RPMI8226 (cell line): ENCODE data around the gene TEX19.

Experiments
- DNase-seq: peaks from one replicate; pipeline ENCODE4 v3.0.0-alpha.2; 2015

Gene TEX19

GRCh38 chr17:82338858-82339633 is 20.0 kb upstream of the TEX19 start:
- DNase-seq: no peak

DNA sequence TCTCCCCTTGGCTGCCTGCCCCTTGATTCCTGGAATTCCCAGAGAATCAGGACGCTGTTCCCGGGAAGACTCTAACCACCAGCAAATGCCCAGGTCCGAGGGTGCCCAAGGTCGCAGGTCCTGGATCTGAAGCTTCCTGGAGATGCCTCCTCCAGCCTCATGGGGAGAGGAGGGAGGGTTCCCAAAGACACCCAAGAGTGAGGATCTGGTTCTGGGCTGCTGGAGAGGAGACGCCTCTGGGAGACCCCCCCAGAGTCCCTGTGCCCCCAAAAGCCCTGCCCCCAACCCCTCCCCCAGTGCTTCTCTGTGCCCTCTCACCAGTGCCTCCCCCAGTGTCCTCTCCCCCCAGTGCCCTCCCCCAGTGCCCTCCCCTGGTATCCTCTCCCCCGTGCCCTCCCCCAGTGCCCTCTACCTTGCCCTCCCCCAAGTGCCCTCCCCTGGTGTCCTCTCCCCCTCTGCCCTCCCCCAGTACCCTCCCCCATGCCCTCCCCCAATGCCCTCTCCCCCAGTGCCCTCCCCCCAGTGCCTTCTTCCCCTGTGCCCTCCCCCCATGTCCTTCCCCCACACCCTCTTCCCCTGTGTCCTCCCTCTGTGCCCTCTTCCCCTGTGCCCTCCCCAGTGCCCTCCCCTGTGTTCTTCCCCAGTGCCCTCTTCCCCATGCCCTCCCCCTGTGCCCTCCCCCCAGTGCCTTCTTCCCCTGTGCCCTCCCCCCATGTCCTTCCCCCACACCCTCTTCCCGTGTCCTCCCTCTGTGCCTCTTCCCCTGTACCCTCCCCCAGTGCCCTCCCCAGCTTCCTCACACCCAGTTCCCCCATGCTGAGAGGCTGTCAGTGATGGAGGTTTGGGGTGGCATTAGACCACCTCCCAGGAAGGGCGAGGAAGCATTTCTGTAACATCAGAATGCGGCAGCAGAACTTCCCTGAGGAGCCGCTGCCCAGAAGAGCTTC is 19.1 kb upstream of the TEX19 start:
- DNase-seq: no peak

- DNase-seq: no peak
These were observed 16.5 kb upstream of the TEX19 start for GRCh38 chr17:82342361-82343079.

- DNase-seq: peak; percentile 61
These were observed 15.5 kb upstream of the TEX19 start for GRCh38 chr17:82343560-82343959.

- peak; percentile 51 for DNase-seq
These were observed 14.7 kb upstream of the TEX19 start for GRCh38 chr17:82344175-82344907.

GRCh38 chr17:82345151-82345976 is 13.7 kb upstream of the TEX19 start:
- no peak for DNase-seq

- DNase-seq: peak; percentile 27
These were observed 12.4 kb upstream of the TEX19 start for GRCh38 chr17:82346342-82347300.

DNA sequence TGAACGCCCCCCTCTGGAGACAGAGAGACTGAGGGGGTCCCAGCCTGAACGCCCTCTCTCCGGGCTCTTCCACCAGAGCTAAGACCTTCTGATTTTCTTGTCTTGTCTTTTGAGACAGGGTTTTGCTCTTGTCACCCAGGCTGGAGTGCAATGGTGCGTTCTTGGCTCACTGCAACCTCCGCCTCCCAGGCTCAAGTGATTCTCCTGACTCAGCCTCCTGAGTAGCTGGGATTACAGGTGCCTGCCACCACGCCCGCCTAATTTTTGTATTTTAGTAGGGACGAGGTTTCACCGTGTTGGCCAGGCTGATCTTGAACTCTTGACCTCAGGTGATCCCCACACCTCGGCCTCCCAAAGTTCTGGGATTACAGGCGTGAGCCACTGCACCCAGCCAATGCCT is 11.1 kb upstream of the TEX19 start:
- peak; percentile 8 for DNase-seq

DNA sequence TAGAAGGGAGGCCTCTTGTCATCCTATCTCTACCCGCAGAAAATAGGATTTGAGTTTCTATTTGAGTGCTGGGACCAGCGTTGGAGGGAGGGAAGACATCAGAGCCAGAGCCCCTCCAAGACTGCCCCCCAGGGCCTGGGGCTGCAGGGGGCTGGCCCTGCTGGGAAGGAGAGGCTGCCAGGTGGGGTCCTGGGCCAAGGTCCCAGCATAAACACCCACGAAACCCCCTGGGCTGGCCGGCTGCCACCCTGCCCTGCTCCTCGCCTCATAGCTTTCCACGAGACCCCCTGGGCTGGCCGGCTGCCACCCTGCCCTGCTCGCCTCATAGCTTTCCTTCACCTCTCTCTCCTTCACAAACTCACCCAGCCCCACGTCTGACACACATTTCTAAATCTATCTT is 10.6 kb upstream of the TEX19 start:
- no peak for DNase-seq

GRCh38 chr17:82348866-82349265 is 10.2 kb upstream of the TEX19 start:
- no peak for DNase-seq

DNA sequence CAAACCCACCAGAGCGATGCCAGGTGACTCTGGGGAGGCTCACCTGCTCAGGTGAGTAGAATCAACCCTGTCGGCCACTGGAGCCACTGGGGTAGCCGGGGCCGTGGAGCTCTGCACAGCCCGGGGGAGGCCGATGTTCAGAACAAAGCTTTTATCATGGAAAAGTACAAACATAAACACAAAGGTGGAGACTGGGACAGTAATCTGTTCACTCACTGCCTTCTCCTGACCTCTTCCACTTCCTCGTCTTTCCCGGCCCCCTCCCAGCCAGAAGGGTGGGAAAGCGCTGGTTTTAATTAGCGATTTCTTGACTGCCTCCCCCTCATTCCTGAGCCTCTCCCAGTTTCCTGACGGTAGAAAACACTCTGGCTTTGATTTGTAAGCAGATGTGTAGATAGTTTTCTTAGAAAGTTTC is 9.8 kb upstream of the TEX19 start:
- no peak for DNase-seq

DNA sequence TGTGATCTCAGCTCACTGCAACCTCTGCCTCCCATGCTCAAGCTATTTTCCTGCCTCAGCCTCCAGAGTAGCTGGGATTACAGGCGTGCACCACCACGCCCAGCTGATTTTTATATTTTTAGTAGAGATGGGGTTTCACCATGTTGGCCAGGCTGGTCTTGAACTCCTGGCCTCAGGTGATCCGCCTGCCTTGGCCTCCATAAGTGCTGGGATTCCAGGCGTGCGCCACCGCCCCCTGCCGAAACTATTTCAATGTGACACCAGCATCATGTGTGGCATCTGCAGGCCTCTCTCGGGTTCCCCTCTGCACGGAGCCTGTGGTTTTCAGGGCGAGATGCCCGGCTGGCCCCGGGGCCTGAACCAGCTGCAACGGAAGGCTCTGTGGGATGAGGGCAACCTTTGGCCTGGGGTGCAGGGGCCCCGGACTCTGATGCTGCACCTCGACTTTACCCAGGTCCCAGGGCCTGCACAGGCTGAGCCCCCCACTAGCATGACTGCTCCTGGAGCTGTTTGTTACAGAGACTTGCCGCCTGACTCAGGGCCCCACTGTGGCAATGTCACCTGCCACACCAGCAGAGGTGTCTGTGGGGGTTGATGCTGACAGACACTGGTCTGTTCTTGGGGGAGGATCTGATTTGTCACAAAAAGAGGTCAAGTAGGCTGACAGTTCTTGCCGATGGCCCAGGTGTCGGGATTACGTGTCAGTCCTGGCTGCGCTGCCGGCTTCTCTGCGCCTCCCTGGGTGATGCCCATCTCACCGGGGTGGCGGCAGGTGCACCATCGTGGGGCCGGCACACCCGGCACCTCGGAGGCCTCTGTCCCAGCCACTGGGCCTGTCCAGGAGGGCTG is 8.6 kb upstream of the TEX19 start:
- peak; percentile 96 for DNase-seq

- peak; percentile 98 for DNase-seq
These were observed 7.8 kb upstream of the TEX19 start for GRCh38 chr17:82351254-82351712.

- DNase-seq: peak; percentile 94
These were observed 7.1 kb upstream of the TEX19 start for GRCh38 chr17:82351713-82352488.

- peak; percentile 85 for DNase-seq
These were observed 5.6 kb upstream of the TEX19 start for GRCh38 chr17:82353484-82353883.

- no peak for DNase-seq
These were observed 4.2 kb upstream of the TEX19 start for GRCh38 chr17:82354804-82355308.

DNA sequence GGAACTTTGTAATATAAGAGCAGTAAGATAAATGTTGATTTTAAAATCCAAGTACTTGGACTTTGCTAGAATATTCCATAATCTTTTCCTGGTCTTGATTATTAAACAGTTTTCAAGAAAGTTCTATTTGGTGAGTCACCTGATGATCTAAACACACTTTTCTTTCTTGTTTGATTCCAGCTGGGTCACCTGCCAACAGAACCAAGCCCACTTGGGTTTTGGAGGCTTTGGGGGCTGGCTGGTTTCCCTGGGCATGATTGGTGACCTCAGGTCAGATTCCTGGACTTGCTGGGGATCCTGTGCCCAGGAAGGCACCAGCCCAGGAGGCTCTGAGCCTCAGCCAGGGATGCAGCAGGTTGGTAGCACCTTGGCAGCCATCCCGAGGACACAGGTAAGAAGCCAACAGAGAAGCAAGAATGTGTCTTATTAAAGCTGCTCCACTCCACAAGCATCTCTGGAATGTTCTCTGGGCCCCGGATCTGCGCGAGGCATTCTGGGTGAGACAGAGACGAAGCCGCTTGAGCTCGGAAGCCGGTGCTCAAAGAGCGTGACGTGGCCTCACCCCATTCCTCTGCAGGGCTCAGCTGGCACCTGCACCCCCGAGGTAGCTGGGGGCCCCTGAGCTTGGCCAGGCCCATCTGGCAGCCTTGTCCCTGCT is 3.1 kb upstream of the TEX19 start:
- DNase-seq: no peak
